Dedifferentiated amniotic fluid mesenchymal stem cell (primary cell): ENCODE data around the gene PLD1.
"Not testable (repeated sequence)": the region's sequence is repeated elsewhere in the genome, so short reads cannot be mapped to it uniquely, and the experiment has no call there.

Source experiments
- DNase-seq: peaks from one replicate; pipeline ENCODE4 v3.0.0-alpha.2; 2016; ENCODE audit errors: extremely low spot score

Gene PLD1

GRCh38 chr3:171562459-171562858 lies 247.8 kb downstream of the PLD1 start:
- not testable (repeated sequence) for DNase-seq

- DNase-seq: no peak
Observed at GRCh38 chr3:171561596-171562323, 248.5 kb downstream of the PLD1 start.

- no peak for DNase-seq
Observed at GRCh38 chr3:171559586-171559985, 250.7 kb downstream of the PLD1 start.

GRCh38 chr3:171558188-171558696 lies 252.0 kb downstream of the PLD1 start:
- no peak for DNase-seq

GRCh38 chr3:171557173-171557572 lies 253.1 kb downstream of the PLD1 start:
- no peak for DNase-seq

GRCh38 chr3:171556574-171557145 lies 253.6 kb downstream of the PLD1 start:
- no peak for DNase-seq

GRCh38 chr3:171556148-171556547 lies 254.1 kb downstream of the PLD1 start:
- DNase-seq: no peak

- DNase-seq: no peak
Observed at GRCh38 chr3:171553086-171553485, 257.2 kb downstream of the PLD1 start.

GRCh38 chr3:171552531-171552930 lies 257.8 kb downstream of the PLD1 start:
- no peak for DNase-seq

- DNase-seq: no peak
Observed at GRCh38 chr3:171551296-171551695, 259.0 kb downstream of the PLD1 start.
